Daoy (cell line): Measurements from ENCODE around the gene PCBP3. TPM values are rescaled to one million over a fixed set of nuclear protein-coding genes. Genes with fewer than 3 reads are reported as not detected.
A peak's percentile ranks its signal among the peaks of the same experiment; 100 is the strongest.
"Not testable (repeated sequence)": the region's sequence is repeated elsewhere in the genome, so short reads cannot be mapped to it uniquely, and the experiment has no call there.

Experiments used
- DNase-seq: peaks from one replicate; pipeline ENCODE4 v3.0.0-alpha.2; 2015; ENCODE audit warnings: low read depth
- total RNA-seq: library from RNA; depleted of rRNA; stranded (reverse); fragments of >200 nt; shearing (Covaris generic); gene quantifications from 2 replicates; pipeline ENCODE4 v1.2.3, GENCODE V29; 2014

PCBP3 gene
- total RNA-seq, 1 experiment from 2014 or later = 2.1 TPM

DNA sequence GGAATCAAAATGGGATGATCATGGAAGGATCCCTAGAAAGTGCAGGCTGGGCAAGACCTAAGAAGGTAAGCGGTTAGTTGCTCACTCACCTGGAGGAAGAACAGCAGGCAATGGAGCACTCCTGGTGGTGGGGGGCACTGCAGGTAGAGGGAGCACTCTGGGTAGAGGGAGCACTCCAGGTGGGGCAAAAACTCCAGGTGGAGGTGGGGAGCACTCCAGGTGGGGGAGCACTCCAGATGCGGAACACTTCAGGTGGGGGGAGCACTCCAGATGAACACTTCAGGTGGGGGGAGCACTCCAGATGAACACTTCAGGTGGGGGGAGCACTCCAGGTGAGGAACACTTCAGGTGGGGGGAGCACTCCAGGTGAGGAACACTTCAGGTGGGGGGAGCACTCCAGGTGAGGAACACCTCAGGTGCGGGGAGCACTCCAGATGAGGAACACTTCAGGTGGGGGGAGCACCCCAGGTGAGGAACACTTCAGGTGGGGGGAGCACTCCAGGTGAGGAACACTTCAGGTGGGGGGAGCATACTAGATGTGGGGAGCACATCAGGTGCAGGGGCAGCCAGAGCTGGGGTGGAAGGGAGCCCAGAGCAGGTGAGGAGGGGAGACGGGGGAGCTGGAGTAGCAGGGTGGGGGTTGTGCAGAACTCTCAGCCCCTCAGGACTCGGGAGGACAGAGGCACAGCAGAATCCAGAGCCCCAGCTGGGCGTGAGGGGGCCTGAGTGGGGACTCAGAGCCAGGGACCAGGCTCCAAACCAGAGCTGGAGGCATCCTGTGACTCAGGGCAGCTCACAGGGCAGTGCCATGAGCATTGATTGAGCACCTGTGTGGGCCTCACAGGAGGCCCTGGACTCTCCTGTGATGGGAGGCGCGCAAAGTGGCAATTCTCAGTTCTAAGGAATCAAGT, 300.4 kb downstream of the PCBP3 start:
- no peak for DNase-seq

DNA sequence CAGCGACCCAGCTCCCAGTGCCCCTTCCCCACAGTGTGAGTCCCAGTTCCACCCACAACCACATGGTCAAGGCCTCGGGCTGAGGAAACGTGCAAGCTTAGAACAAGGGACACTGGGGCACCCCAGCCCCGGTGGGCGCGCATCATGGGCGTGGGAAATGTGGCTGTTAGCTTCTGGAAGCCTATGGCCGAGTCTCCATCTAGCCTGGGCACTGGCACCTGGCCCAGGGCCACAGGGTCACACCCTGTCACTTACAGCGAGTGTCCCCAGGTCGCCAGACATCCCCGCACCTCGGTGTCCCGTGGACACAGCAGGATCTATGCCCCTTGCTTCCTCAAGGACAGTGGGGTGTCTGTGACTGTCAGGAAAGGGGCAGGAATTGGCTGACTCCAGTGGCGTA, 301.1 kb downstream of the PCBP3 start:
- no peak for DNase-seq

DNA sequence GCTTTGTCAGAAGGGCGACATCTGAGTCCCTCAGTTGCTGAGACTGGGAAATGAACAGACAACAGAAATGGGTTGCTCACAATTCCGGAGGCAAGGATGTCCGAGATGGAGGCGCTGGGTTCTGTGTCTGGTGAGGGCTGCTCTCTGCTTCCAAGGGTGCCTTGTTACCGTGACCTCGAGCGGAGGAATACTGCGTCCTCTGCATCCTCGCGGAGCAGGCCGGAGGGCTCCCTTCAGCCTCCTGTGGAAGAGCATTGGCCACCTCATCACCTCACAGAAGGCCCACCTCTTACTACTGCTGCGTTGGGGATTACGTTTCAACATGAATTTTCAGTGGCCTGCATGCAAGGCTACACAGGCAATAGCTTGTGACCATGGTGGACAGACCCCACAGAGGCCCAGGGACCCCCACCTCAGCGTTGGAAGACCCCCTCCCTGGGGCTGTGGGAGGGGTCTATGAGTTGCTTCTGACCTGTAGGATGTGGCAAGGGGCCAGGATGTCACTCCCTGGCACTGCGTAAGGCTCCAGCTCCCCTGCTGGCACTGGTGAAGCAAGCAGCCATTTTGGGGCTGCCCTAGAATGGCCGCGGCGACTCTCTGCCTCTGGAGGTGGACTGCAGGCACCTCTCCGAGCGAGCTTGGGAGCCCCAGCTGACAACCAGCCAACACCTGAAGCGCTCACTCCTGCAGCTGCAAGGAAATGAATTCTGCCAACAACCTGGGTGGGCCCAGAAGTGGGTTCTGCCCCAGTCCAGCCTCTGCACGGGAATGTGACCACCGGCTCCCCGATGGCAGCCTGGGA, 301.7 kb downstream of the PCBP3 start:
- no peak for DNase-seq

DNA sequence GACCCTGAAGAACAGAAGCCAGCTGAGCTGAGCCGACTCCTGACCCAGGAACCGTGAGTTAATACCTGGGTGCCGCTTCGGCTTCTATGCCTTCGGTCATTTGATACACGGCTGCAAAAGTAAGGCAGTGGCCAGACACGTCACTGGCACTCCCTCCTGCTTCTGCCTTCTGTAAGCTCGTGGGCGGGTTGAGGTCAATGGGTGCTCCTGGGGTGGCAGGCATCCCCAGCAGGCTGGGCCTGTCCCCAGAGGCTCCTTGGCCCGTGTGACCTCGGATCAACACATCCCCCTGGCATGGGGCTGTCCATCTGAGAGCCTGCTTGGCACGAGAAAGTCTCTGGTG, 302.3 kb downstream of the PCBP3 start:
- DNase-seq = no peak

DNA sequence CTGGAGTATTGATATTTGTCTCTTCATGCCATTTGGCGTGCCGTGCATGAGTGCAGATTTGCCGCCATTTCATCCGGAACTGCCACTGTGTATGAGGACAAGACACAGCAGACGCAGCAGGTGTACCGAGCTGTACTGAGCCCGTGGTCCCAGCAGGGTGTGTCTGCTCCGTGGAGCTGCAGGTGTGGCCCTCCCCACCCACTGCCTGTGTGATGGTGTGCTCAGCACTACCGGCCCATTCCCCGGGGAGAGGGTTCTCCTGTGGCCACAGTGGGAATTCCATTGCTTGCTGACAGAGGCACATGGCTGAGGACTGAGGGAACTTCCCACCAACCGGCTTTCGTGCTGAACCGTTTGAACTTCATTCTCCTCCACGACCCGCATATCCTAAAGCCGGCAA, 303.8 kb downstream of the PCBP3 start:
- DNase-seq = no peak

DNA sequence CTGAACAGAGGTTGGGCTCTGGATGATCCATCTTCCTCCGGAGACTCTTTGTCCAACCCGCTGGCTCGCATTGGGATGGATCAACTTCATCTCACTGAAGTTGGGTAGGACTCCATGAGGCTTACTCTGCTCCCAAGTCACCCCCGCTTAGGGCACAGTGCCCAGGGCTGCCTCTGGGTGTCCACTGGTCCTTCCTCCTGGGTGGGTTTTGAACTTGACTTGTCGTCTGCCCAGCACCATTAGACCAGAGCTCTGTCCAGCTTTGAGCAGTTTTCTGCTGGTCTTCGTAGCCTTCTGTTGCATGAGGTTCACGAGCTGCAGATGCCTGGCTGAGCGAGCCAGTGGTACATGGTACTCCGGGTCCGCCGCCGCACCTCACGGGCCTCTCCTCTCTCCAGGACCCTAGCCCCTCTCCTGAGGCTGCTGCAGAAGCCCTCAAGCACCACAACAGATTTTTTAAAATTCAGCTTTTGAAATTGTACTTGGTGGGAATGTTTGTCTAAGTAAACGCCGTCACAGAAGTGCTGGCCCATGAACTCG, 304.3 kb downstream of the PCBP3 start:
- no peak for DNase-seq

DNA sequence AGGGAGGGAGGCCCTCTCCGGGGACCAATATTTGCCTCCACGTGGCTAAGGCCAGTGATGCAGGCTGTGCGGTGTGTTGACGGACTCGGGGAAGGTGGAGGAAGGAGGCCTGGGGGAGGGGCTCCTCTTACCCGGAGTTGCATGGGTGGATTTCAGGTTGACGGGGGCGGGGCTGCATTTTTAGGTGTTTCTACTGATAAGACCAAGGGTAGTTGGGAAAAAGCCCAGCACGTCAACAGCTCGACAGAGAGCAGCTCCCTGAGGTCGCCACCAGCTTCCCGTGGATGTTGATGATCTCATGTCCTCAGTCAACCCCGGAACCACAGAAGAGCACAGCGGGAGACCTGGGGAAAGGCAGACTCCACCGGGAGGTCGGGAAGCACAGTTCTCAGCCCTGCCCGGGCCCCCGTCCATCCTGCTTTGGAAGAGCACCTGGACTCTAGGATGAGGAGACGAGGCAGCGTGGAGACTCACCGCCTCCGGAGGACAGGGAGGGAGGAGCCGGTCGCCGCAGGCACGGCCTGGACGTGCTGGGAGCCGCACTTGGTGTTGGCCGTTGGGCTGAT, 305.1 kb downstream of the PCBP3 start:
- DNase-seq = peak; percentile 80

DNA sequence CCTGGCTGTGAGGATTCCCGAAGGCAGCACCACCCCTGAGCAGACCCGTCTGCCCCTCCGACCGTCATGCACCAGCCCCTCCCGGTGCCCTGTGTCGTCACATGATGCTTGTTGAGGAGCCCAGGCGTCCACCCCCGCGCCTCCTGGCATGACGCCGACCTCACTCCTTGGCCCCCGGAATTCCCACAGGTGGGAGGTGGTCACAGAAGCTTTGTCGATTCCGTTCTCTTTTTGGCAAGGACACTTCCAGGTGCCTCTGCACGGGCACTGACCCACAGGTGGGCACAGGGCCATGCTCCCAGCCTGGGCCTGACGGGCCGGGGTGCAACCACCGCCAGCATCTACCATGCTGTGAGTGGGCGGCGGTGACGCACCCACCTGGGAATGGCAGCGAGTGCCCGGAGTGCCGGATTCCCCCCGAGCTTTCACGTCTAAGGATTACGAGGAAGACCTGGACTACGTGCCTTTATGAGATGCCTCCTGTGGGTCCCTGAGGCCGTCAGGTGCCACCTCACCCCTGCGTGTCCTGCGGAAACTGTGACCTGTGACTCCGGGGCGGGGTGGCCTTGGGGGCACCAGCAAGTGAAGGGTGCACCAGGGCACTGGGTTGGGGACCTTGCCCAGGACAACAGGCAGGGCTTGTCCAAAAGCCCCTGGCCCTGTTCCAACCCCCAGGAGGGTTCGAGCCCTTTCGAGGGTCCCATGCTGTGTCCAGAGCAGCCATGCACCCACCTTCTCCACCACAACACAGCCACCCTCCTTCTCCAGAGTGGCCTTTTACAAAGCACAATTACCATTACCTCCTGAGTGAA, 306.6 kb downstream of the PCBP3 start:
- DNase-seq = peak; percentile 77

DNA sequence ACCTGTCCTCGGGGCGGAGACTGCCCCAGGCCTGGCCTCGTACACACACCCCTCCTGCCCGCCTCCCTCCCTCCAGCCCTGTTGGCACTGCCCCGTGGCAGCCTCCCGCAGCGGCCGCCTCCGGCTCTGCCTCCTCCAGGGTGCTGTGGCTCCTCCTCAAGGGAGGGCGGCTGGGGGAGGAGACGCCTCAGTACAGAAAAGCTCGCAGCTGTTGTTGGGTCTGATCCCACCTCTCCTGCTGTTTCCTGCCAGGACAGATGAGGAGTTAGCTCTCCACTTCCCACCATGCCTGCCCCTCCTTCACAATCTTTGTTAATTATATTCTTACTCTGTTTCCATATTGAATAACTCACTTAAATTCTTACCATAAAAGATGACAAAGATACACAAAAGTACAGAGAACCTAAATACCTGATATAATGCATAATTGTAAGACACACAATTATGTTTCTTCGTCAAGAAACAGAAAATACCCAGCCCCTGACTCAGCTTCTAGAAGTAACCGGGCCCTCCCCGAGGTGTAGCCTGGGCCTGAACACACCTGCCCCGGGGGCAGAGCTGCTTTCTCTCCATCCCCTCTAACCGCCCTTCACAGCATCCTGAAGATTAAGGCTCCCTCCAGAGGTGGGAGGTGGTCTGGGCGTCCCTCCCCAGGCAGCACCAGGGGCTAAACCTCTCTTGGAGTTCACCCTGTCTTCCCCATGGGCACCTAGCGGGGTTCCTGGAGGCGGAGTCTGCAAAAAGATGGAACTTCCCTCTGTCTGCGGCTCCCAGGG, 307.4 kb downstream of the PCBP3 start:
- DNase-seq = peak; percentile 91

DNA sequence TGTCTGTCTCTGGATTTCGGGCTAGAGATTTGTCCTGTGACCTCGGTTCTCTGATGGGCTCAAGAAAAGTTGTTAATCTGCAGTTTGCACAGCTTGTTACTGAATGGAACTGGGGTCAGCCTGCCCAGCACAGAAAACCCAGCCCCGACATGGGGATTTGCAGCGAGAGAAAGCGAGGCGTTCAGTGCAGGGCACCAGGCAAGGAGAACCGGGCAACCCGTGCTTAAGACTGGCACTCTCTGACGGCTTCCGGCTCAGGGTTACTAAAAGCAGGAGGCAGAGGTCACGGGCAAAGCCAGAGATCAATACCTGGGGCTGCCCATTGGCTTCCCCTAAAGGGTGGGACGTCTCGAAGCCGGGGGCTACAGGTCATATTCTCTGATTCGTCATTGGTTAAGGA, 308.2 kb downstream of the PCBP3 start:
- no peak for DNase-seq

DNA sequence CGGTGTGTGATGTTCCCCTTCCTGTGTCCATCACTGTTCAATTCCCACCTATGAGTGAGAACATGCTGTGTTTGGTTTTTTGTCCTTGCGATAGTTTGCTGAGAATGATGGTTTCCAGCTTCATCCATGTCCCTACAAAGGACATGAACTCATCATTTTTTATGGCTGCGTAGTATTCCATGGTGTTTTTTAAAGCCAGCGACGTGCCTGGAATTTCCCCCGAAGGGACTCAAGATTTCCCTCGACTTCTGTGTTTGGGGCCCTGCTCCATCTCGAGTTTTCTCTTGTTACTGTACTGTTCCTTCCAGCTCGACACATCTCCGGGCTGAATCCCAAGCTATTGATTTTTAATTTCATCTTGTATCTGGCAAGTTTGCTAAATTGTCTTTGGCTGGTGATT, 309.0 kb downstream of the PCBP3 start:
- DNase-seq = not testable (repeated sequence)

DNA sequence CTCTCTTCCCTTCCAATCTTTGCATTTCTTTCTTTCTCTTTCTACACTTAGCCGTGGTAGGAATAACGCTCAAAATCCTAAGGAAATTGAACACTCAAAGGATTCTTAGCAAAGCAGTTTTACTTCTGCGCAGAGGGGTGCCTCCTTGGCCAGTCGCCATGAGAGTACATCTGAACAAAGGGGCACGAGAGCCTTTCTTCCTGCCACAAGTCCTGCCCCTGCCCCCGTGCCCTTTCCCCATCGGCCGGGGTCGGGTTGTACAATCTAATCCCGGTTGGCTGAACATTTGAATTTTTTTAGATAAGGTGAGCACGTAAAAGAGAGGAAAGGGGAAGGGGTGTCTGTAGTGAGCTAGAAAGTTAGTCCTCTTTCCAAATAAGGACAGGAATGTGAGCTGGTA, 309.4 kb downstream of the PCBP3 start:
- no peak for DNase-seq

DNA sequence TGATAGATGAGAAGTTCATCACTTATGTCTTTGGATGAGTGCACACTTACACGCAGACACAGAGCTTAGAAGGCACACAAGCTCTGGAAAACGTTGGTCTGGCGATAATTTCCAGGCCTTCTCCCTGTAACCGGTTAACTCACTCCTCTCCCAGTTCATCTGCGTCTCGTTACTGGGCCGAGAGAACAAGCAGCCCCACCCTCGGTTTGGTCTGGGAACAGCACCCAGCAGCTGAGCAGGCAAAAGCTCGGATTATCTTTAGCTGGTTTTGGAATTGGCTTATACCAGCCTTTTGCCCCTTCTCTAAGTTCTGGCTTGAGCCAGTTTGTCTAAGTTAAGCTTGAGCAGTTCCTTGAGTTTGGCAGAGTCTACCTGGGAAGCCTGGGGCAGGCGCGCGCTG, 310.7 kb downstream of the PCBP3 start:
- DNase-seq = no peak

DNA sequence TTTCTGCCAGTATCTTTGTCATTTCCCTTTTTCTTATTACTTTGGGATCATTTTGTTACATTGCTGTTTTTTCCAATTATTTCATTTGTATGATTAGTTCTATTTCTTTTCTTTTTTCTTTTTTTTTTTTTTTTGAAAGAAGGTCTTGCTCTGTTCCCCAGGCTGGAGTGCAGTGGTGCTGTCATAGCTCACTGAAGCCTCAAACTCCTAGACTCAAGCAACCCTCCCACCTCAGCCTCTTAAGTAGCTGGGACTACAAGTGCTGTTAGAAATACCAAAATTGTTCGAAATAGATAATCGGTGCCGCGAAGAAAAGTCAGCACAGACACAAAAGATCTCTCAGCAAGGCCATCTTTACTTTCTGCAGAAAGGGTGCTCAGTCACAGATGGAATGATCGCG, 311.4 kb downstream of the PCBP3 start:
- DNase-seq = no peak

DNA sequence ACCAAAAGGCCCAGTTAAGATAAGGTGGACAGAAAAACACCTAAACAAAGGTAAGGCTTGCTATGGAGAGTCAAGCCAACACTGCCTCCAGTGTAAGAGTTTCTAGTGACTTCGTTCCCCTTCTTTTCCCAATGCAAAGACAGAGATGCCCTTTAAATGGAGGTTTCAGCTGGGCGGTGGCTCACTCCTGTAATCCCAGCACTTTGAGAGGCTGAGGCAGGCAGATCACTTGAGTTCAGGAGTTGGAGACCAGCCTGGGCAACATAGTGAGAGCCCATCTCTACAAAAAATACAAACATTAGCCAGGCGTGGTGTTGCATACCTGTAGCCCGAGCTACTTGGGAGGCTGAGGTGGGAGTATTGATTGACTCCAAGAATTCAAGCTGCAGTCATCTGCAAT, 314.0 kb downstream of the PCBP3 start:
- no peak for DNase-seq

DNA sequence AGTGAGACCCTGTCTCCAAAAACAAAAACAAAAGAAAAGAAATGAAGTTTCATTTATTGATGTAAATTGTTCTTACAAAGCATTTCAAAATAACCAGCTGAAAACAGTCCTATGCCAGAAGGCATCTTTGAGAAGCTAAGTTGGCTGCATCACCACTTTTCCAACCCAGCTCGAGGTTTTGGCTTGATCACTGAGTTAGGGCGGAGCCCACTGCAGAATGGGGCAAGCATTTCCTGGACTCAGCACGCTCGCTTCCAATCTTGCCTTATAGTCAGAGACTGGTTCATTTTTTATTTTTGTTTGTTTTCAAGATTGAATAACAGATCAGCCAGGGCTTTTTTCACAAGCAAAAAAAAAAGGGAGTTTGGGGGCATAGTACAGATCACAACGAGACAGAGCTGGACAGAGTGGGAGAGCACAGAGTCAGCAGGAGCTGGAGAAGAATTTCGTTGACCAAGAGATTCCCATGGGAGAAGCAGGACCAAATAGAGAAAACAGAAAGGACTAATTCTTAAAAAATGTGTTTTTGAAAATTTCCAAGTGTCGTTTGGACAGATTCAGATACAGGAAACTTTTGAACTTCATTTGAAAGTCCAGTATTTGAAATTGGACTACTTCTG, 314.6 kb downstream of the PCBP3 start:
- no peak for DNase-seq

DNA sequence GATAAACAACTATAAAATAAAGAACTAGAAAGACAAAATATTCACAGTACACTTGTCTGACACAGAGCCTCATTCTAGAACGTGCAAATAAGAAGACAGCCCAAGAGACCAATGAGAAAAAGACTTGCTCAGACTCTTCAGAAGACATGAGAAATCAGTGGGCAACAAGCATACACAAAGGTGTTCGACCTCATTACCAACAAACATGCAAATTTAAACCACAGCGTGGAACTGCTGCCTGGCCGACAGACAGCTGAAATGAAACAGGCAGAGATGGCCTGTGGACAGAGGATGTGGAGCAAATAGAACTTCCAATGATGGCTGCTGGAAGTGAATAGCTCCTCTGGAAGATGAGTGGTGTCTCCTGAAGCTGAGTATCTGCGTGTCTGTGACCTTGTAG, 315.7 kb downstream of the PCBP3 start:
- DNase-seq = no peak

DNA sequence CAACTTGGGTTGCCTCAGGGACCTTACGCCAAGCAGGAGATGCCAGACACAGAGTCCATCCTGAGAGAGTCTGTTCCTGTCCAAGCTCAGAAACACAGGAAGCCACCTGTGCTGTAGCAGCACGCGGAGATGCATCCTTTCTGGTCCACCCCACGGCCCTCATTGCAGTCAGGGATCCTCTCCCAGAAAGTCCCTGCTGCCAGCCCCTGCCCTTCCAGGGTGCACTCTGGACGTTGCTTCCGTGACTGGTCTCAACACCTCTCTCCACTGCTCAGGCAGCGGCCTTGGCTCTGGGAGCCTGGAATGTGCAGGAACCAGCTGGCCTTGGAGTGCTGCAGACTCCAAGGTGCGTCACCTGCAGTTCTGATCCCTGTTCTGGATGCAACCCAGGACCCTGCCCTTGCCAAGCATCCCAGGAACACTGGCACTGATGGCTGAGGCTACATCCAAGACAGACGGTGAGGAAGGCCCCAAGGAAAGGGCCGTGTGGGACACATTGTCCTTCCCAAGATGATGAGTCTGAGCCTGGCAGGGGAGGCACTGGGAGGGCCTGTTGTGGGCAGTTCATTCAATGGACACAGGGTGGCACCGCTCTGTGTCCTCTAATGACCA, 316.4 kb downstream of the PCBP3 start:
- DNase-seq = no peak

DNA sequence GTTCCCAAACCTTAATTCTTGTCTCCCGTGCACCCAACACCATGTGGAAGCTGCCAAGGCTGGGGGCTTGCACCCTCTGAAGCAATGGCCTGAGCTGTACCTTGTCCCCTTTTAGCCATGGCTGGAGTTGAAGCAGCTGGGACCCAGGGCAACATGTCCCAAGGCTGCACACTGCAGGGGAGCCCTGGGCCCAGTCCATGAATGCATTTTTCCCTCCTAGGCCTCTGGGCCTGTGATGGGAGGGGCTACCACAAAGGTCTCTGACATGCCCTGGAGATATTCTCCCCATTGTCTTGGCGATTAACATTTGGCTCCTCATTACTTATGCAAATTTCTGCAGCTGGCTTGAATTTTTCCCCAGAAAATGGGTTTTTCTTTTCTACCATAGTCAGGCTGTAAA, 317.9 kb downstream of the PCBP3 start:
- not testable (repeated sequence) for DNase-seq
